Measurements from ENCODE around the gene UNC13D. TPM values are rescaled to one million over a fixed set of nuclear protein-coding genes. Genes with fewer than 3 reads are reported as not detected.
A peak's percentile ranks its signal among the peaks of the same experiment; 100 is the strongest.

The UNC13D gene
- total RNA-seq, 1 experiment from 2014 or later: 104 TPM

DNA sequence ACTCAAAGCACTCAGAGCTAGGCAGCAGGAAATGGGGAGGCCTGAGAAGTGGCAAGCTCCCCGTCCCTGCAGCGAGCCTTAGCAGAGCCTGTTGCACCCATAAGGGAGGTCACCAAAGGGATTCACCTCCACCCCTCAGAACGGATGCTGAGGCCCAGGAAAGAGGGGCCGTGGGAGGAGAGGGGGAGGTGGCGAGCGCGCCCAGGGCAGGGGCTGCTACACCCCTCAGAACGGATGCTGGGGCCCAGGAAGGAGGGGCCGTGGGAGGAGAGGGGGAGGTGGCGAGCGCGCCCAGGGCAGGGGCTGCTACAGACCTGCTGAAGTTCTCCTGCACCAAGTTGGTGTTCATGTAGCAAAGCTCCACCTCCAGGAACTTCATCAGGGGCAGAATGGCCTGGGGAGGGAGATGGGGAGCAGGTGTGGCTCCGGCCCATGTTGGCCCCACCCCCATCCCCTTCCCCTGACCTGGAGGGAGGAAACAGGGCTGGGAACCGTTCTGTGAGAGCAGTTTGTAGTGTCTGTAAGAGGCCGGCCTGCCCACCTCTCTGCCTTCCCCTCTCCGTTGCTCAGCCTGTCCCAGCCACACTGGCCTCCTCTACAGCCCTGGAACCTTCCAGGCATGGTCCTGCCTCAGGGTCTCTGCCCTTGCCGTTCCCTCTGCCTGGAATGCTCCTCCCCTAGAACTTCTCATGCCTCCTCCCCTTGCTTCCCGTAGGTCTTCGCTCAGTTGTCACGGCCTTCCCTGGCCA, 11.4 kb downstream of the UNC13D start:
- TF ChIP-seq, protein P1, sequence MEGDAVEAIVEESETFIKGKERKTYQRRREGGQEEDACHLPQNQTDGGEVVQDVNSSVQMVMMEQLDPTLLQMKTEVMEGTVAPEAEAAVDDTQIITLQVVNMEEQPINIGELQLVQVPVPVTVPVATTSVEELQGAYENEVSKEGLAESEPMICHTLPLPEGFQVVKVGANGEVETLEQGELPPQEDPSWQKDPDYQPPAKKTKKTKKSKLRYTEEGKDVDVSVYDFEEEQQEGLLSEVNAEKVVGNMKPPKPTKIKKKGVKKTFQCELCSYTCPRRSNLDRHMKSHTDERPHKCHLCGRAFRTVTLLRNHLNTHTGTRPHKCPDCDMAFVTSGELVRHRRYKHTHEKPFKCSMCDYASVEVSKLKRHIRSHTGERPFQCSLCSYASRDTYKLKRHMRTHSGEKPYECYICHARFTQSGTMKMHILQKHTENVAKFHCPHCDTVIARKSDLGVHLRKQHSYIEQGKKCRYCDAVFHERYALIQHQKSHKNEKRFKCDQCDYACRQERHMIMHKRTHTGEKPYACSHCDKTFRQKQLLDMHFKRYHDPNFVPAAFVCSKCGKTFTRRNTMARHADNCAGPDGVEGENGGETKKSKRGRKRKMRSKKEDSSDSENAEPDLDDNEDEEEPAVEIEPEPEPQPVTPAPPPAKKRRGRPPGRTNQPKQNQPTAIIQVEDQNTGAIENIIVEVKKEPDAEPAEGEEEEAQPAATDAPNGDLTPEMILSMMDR (IDR thresholded peaks at IDR 0.05; ENCODE audit: unreplicated experiment): no peak
- H3K27me3 Mint-ChIP-seq (ENCODE audit: unreplicated experiment): no peaks in the 10 kb centered on the region
- intact Hi-C loops (cut with micrococcal nuclease; ENCODE audit: unreplicated experiment): no loop called here
- CTCF ChIA-PET: no interaction called here
- H3K36me3 Mint-ChIP-seq (ENCODE audit: insufficient read depth, unreplicated experiment): peaks cover 57% of the 10 kb centered on the region
- no peaks in the 10 kb centered on the region for H3K9me3 Mint-ChIP-seq (ENCODE audit: low read depth, unreplicated experiment)
- no peaks in the 10 kb centered on the region for H3K4me1 Mint-ChIP-seq (ENCODE audit: low read depth, unreplicated experiment)
- no TSS peak for BruUV-seq (replicated peaks)
- H3K27ac Mint-ChIP-seq (ENCODE audit: unreplicated experiment): peak overlapping the region; percentile 6
- no peak overlapping the region for H3K4me3 Mint-ChIP-seq (ENCODE audit: low read depth, unreplicated experiment)
- no peak for DNase-seq

DNA sequence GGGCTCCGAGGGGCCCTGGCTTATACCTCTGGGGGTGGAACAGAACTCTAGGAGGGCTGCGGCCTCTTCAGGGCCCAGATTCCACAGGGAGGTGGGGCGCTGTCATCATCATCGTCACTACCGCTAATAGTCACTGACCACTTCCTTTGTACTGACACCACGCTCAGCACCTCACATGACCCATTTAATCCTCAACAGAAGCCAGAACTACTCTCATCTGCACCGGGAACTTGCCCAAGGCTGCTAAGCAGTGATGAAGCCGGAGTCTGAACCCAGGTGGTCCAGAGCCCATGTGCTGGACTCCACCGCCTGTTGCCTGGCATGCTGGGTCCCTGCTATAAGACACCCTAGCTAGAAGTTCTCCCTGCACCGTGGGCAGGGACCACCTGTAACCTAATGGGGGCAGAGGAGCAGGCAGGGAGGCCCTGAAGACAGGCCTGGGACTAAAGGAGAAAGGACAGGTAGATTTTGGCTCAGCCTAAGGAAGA, 12.0 kb downstream of the UNC13D start:
- H3K4me3 Mint-ChIP-seq (ENCODE audit: low read depth, unreplicated experiment): no peak overlapping the region
- DNase-seq: no peak
- TF ChIP-seq, protein P1 (IDR thresholded peaks at IDR 0.05; ENCODE audit: unreplicated experiment): no peak
- no peaks in the 10 kb centered on the region for H3K9me3 Mint-ChIP-seq (ENCODE audit: low read depth, unreplicated experiment)
- H3K27ac Mint-ChIP-seq (ENCODE audit: unreplicated experiment): no peak overlapping the region
- CTCF ChIA-PET: no interaction called here
- intact Hi-C loops (cut with micrococcal nuclease; ENCODE audit: unreplicated experiment): no loop called here
- H3K27me3 Mint-ChIP-seq (ENCODE audit: unreplicated experiment): no peaks in the 10 kb centered on the region
- no TSS peak for BruUV-seq (replicated peaks)
- H3K4me1 Mint-ChIP-seq (ENCODE audit: low read depth, unreplicated experiment): no peaks in the 10 kb centered on the region
- peaks cover 56% of the 10 kb centered on the region for H3K36me3 Mint-ChIP-seq (ENCODE audit: insufficient read depth, unreplicated experiment)

DNA sequence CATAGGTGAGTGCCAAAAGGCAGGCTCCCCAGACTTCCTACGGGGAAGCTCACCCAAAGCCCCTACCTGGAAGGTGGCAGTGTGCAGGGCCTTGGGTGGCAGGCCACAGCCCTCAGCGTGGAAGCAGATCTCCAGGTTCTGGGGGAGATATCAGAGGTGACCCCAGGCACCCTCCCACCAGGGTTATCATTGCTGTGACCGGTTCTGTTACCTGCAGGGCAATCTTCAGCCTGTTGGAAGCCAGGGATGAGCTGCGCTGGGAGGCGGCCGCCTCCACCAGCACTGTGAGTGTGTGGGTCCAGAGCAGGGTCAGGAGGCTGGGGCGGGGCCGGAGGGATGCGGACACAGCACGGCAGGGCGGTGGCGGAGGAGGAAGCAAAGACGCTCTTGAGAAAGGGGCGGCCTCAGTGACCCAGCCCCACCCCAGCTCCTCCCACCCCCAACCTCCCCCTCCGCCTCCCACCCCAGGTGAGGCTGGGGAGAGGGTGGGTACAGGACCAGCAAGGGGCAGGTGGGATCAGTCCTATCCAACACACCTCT, 13.1 kb downstream of the UNC13D start:
- no peak overlapping the region for H3K4me3 Mint-ChIP-seq (ENCODE audit: low read depth, unreplicated experiment)
- DNase-seq: no peak
- BruUV-seq (replicated peaks): no TSS peak
- CTCF ChIA-PET: no interaction called here
- TF ChIP-seq, protein P1 (IDR thresholded peaks at IDR 0.05; ENCODE audit: unreplicated experiment): no peak
- no peaks in the 10 kb centered on the region for H3K9me3 Mint-ChIP-seq (ENCODE audit: low read depth, unreplicated experiment)
- intact Hi-C loops (cut with micrococcal nuclease; ENCODE audit: unreplicated experiment): no loop called here
- H3K36me3 Mint-ChIP-seq (ENCODE audit: insufficient read depth, unreplicated experiment): peaks cover 62% of the 10 kb centered on the region
- no peaks in the 10 kb centered on the region for H3K4me1 Mint-ChIP-seq (ENCODE audit: low read depth, unreplicated experiment)
- no peak overlapping the region for H3K27ac Mint-ChIP-seq (ENCODE audit: unreplicated experiment)
- H3K27me3 Mint-ChIP-seq (ENCODE audit: unreplicated experiment): no peaks in the 10 kb centered on the region

DNA sequence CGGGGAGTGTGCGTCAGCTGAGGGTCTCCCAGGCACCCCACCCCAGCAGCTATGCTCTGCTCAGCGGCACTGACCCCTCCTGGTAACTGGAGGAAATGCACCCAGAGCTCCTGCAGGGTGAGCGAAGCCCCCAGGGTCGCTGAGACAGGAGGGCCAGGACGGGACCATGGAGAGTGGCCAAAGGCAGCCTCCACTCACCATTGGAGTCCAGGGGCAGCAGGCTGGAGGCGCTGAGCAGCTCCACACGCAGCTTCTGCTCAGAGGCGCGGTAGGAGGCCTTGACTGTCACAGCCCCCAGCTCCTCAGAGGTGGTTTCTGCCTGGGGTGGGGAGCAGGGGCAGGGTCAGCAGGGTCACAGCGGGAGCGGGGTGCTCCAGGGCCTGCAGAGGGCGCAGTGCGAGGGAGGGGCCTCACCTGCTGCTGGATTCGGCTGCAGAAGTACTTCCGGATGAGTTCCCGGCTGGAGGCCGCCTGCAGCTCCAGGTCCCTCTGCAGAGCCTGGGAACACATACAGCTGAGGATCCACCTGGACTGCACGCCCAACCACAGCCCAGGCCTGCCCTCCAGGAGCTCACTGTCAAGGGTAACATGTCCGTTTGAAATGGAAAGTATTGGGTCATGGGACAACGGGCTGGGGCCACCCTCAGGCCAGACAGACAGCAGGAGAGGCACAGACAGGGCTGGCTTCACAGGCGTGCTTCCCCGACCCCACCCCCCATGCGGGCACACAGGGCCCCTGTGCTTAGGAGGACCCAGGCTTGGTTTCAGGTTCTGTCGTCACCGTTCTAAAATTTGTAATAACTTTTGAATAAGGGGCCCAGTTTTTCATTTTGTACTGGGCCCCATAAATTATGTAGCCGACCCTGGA, 13.8 kb downstream of the UNC13D start:
- CTCF ChIA-PET: interaction anchor here (0.8 to 1.0 kb wide), 3 partner anchors 15 to 47 kb away, joined by 3 read pairs; no protein-coding TSS in a partner anchor
- no TSS peak for BruUV-seq (replicated peaks)
- H3K27ac Mint-ChIP-seq (ENCODE audit: unreplicated experiment): no peak overlapping the region
- intact Hi-C loops (cut with micrococcal nuclease; ENCODE audit: unreplicated experiment): no loop called here
- no peaks in the 10 kb centered on the region for H3K9me3 Mint-ChIP-seq (ENCODE audit: low read depth, unreplicated experiment)
- no peaks in the 10 kb centered on the region for H3K27me3 Mint-ChIP-seq (ENCODE audit: unreplicated experiment)
- no peaks in the 10 kb centered on the region for H3K4me1 Mint-ChIP-seq (ENCODE audit: low read depth, unreplicated experiment)
- peaks cover 62% of the 10 kb centered on the region for H3K36me3 Mint-ChIP-seq (ENCODE audit: insufficient read depth, unreplicated experiment)
- no peak overlapping the region for H3K4me3 Mint-ChIP-seq (ENCODE audit: low read depth, unreplicated experiment)
- DNase-seq: no peak
- TF ChIP-seq, protein P1 (IDR thresholded peaks at IDR 0.05; ENCODE audit: unreplicated experiment): peak; percentile 65

Data from Calu3 (cell line).